Adrenal gland (tissue), 12 donors: ENCODE measurements around the gene DLG2. TPM values are rescaled to one million over a fixed set of nuclear protein-coding genes. Genes with fewer than 3 reads are reported as not detected.

Experiments
- DNase-seq, 7 donors: peaks; one replicate each; pipeline ENCODE4 v3.0.0-alpha.2; 2019 to 2020
- H3K27ac ChIP-seq, 5 donors: fragments of 200-600 bp; sonication (generic) in 4 of 5; 1 replicate in 3 of 5; 2 replicates in 2 of 5; pipeline versions ENCODE4 v1.5.1 to v1.8.0; 2016 to 2020; ENCODE audit warnings: mild to moderate bottlenecking in 1 of 5
- H3K27me3 ChIP-seq: fragments of 200-600 bp; 2 replicates; pipeline ENCODE4 v1.8.0; 2021
- H3K36me3 ChIP-seq, 2 donors: fragments of 200-600 bp; replicated peaks in 1 of 2; 1 replicate in 1 of 2; 2 replicates in 1 of 2; pipeline versions ENCODE4 v1.5.1 to v1.8.0; 2018 to 2022
- H3K4me1 ChIP-seq, 2 donors: fragments of 200-600 bp; replicated peaks in 1 of 2; 1 replicate in 1 of 2; 2 replicates in 1 of 2; pipeline versions ENCODE4 v1.5.1 to v1.8.0; 2018 to 2021
- H3K4me3 ChIP-seq, 4 donors: fragments of 200-600 bp; sonication (generic) in 3 of 4; one replicate each; pipeline ENCODE4 v1.5.1; 2016 to 2018
- H3K9me3 ChIP-seq, 3 donors: fragments of 200-600 bp; sonication (generic) in 1 of 3; replicated peaks in 1 of 3; 1 replicate in 2 of 3; 2 replicates in 1 of 3; pipeline versions ENCODE4 v1.5.1 to v1.8.0; 2016 to 2021
- POLR2A ChIP-seq, 2 donors: fragments of 450-650 bp; IDR thresholded peaks; one replicate each; pipeline ENCODE4 v1.6.1; 2017; ENCODE audit warnings: antibody characterized with exemption in 2 of 2, mild to moderate bottlenecking in 2 of 2, moderate library complexity in 1 of 2
- WGBS, 4 donors: extraction: QIAGEN DNeasy Blood & Tissue Kit in 2 of 4; methylation state at CpG; one replicate each; pipeline versions ENCODE4 v1.1.5 to v1.1.7; 2013 to 2017; 5-methylcytosine and 5-hydroxymethylcytosine counted together
- intact Hi-C, 2 donors: fragments of 100-400 bp; cut with DNase I; formaldehyde crosslinking; loops; one replicate each; pipeline versions ENCODE4 v1.14.1 to v1.15.0; 2022 to 2023
- polyA plus RNA-seq, 3 donors: library from polyadenylated mRNA; stranded (reverse); fragments of 200-250 nt in 2 of 3; fragments of 350-450 nt in 1 of 3; fragmentation: Illumina TruSeq in 1 of 3; extraction: RNeasy Lipid Tissue Mini Kit (QIAGEN cat#74804) in 1 of 3; gene quantifications; one replicate each; pipeline ENCODE4 v1.2.3, GENCODE V29; 2013 to 2014
- total RNA-seq, 9 donors: library from RNA; depleted of rRNA in 4 of 9; stranded (reverse); fragments of >200 nt in 4 of 9; fragments of 120-200 nt in 1 of 9; fragmentation: NEBNext Ultra II Directional in 1 of 9; extraction: Animal tissue kit (Norgen Biotek cat#: 25700) in 1 of 9; gene quantifications; one replicate each; pipeline versions ENCODE4 v1.1.0 to v1.2.4, GENCODE V29; 2013 to 2023
- TF ChIP-seq, protein P1 (sequence below), 6 experiments: fragments of 450-650 bp in 4 of 6; fragments of 200-600 bp in 2 of 6; sonication (generic) in 1 of 6; IDR thresholded peaks; 1 replicate in 5 of 6; 2 replicates in 1 of 6; pipeline versions ENCODE4 v1.5.1 to v1.8.0; 2016 to 2021; ENCODE audit warnings: antibody characterized with exemption in 6 of 6, mild to moderate bottlenecking in 2 of 6, moderate library complexity in 1 of 6
- donor health status: healthy with polysubstance abuse.
- donor health status: Bipolar disorder and iron deficiency.
- donor health status: DM: yes; HTN: yes; CAD: no.
- donor health status: DM: no; HTN: no; CAD: no.
- donor health status: DM: no; HTN: no; CAD: no.
- donor health status: DM: yes; HTN: yes; CAD: no.

Gene DLG2
- total and polyA plus RNA-seq, 12 donors: 8.3 to 101 (median 37.5) TPM

DNA sequence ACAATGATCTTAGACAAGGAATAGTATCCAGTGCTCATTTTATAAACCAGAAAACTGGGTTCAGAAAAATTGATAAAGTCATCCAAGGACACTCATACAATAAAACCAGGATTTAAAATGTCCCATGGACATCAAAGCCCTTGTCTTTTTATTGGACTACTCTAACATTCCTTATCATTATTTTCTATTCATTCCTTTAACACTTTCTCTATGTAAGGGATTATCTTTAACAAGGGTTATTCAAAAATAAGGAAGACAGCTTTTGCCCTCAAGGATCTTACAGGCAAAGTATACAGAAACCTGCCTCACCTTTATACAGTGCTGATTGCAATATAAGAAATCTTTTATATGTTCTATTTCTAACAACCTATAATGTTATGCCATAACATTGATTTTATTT, 790.8 kb downstream of the DLG2 start:
- Histone ChIP-seq H3K4me3 (no peak overlapping the region), H3K9me3 (no peaks in the 10 kb centered on the region), H3K27ac (no peak overlapping the region), H3K4me1 (no peaks in the 10 kb centered on the region), H3K36me3 (no peaks in the 10 kb centered on the region), H3K27me3 (no peaks in the 10 kb centered on the region)
- intact Hi-C loops: no loop called here
- no peak for TF ChIP-seq POLR2A (IDR thresholded peaks at IDR 0.05)
- TF ChIP-seq, protein P1, sequence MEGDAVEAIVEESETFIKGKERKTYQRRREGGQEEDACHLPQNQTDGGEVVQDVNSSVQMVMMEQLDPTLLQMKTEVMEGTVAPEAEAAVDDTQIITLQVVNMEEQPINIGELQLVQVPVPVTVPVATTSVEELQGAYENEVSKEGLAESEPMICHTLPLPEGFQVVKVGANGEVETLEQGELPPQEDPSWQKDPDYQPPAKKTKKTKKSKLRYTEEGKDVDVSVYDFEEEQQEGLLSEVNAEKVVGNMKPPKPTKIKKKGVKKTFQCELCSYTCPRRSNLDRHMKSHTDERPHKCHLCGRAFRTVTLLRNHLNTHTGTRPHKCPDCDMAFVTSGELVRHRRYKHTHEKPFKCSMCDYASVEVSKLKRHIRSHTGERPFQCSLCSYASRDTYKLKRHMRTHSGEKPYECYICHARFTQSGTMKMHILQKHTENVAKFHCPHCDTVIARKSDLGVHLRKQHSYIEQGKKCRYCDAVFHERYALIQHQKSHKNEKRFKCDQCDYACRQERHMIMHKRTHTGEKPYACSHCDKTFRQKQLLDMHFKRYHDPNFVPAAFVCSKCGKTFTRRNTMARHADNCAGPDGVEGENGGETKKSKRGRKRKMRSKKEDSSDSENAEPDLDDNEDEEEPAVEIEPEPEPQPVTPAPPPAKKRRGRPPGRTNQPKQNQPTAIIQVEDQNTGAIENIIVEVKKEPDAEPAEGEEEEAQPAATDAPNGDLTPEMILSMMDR (IDR thresholded peaks at IDR 0.05): no peak
- no peak for DNase-seq

DNA sequence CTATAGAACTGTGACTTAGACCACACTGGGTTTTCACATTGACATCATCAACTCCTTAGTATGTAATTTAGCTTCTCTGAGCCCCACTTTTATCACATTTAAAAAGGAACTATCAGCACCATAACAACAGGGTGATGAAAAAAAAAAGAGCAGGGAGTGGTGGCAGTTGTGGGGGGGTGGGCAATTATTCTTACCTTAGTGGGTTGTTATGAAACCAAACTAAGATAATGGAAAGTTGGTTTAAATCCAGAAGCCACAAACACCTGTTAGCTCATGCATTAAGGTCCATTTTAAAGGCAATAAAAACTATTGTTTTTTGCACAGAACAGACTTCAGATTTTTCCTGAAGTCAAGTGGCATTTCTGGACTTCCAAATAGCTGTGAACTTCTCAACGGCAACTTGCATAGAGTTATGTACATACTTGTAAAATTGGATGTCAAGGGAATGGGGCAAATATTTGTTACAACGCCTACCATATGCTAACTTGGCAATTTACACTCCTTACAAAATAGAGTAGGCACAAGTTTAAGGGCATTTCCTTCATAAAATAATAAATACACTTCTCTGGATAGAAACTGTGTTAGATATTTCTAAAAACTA, 793.6 kb downstream of the DLG2 start:
- Histone ChIP-seq H3K27me3 (no peaks in the 10 kb centered on the region), H3K4me1 (no peaks in the 10 kb centered on the region), H3K4me3 (no peak overlapping the region), H3K36me3 (no peaks in the 10 kb centered on the region), H3K27ac (no peak overlapping the region), H3K9me3 (no peaks in the 10 kb centered on the region)
- no peak for DNase-seq
- intact Hi-C loops: no loop called here
- TF ChIP-seq, protein P1 (IDR thresholded peaks at IDR 0.05): no peak
- no peak for TF ChIP-seq POLR2A (IDR thresholded peaks at IDR 0.05)
- 74 to 81% (median 80%) methylated on average over 2 of the region's 2 CpGs for WGBS, 4 donors

DNA sequence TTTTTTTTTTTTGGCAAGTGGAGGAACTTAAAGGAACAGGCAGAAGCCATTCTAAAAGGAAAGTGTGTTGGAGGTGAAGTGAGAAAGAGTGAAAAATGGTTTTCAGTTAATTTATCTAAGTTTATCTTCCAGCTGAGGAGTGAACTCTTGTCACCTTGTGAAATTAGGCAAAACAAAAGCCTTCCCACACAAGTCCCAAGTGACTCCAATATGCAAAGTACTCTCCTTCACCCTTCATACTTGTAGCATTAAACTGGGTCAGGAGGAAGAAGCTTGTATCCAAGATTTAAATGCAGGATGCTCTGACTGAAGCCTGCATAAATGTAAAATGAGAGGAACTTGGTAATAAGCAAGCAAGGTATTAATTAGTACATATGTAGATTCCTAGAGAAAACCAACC, 796.8 kb downstream of the DLG2 start:
- H3K36me3 ChIP-seq: no peaks in the 10 kb centered on the region
- H3K27me3 ChIP-seq: no peaks in the 10 kb centered on the region
- H3K27ac ChIP-seq: no peak overlapping the region
- intact Hi-C loops: no loop called here
- DNase-seq: no peak
- H3K4me3 ChIP-seq: no peak overlapping the region
- H3K4me1 ChIP-seq: no peaks in the 10 kb centered on the region
- no peak for TF ChIP-seq POLR2A (IDR thresholded peaks at IDR 0.05)
- TF ChIP-seq, protein P1 (IDR thresholded peaks at IDR 0.05): no peak
- H3K9me3 ChIP-seq: no peaks in the 10 kb centered on the region

DNA sequence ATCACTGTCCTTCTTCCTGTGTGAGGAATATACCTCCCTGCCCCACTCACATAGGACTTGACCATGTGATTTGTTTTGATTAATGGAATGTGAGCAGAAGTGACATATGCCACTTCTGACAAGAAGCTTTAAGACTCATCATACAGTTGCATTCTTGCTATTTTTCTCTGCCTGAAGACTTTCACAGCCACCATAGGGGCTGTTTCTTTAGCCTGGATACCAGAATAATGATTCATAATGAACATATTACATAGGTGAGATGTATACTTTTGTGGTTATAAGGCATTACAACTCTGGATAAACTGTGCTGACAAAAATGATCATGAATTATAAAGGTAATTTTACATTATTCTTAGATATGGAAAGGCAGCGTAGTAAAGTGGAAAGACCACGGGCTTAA, 798.0 kb downstream of the DLG2 start:
- 61 to 90% (median 86%) methylated on average over 2 of the region's 2 CpGs for WGBS, 4 donors
- DNase-seq: no peak
- intact Hi-C loops: no loop called here

More for the DNA sequence above, 798.0 kb downstream of the DLG2 start:
- no peaks in the 10 kb centered on the region for H3K27me3 ChIP-seq
- TF ChIP-seq, protein P1 (IDR thresholded peaks at IDR 0.05): no peak
- no peak for TF ChIP-seq POLR2A (IDR thresholded peaks at IDR 0.05)
- H3K4me1 ChIP-seq: no peaks in the 10 kb centered on the region
- H3K9me3 ChIP-seq: no peaks in the 10 kb centered on the region
- H3K27ac ChIP-seq: no peak overlapping the region
- no peak overlapping the region for H3K4me3 ChIP-seq
- H3K36me3 ChIP-seq: no peaks in the 10 kb centered on the region
